Gastrocnemius medialis (tissue), 4 donors: ENCODE measurements around the gene CYP3A5.

Experiments used
- CTCF ChIP-seq, 5 experiments: fragments of 450-650 bp in 3 of 5; fragments of 200-600 bp in 2 of 5; sonication (generic) in 2 of 5; IDR thresholded peaks in 4 of 5; conservative IDR thresholded peaks in 1 of 5; 1 replicate in 4 of 5; 2 replicates in 1 of 5; pipeline ENCODE4 v1.5.1; 2016 to 2019; ENCODE audit warnings: antibody characterized with exemption in 5 of 5, mild to moderate bottlenecking in 3 of 5, moderate library complexity in 3 of 5
- POLR2A ChIP-seq, 2 donors: fragments of 450-650 bp; IDR thresholded peaks; one replicate each; pipeline ENCODE4 v1.6.1; 2017; ENCODE audit warnings: antibody characterized with exemption in 2 of 2, mild to moderate bottlenecking in 2 of 2, moderate library complexity in 2 of 2

- no peak for TF ChIP-seq POLR2A (IDR thresholded peaks at IDR 0.05)
- TF ChIP-seq CTCF (IDR thresholded peaks at IDR 0.05 in 4 of 5, conservative IDR thresholded peaks at IDR 0.05 in 1 of 5): no peak
These were observed 30.2 kb upstream of the CYP3A5 start for GRCh38 chr7:99709838-99710578.
